ENCODE results near the gene ECI2. TPM values are rescaled to one million over a fixed set of nuclear protein-coding genes. Genes with fewer than 3 reads are reported as not detected.
"Not testable (repeated sequence)": the region's sequence is repeated elsewhere in the genome, so short reads cannot be mapped to it uniquely, and the experiment has no call there.

The ECI2 gene
- total and polyA plus RNA-seq, 9 donors = 52.0 to 141 (median 67.1) TPM

GRCh38 chr6:4115741-4116140, 19.6 kb downstream of the ECI2 start:
- TF ChIP-seq EP300 (IDR thresholded peaks at IDR 0.05) = no peak
- TF ChIP-seq, protein P1, sequence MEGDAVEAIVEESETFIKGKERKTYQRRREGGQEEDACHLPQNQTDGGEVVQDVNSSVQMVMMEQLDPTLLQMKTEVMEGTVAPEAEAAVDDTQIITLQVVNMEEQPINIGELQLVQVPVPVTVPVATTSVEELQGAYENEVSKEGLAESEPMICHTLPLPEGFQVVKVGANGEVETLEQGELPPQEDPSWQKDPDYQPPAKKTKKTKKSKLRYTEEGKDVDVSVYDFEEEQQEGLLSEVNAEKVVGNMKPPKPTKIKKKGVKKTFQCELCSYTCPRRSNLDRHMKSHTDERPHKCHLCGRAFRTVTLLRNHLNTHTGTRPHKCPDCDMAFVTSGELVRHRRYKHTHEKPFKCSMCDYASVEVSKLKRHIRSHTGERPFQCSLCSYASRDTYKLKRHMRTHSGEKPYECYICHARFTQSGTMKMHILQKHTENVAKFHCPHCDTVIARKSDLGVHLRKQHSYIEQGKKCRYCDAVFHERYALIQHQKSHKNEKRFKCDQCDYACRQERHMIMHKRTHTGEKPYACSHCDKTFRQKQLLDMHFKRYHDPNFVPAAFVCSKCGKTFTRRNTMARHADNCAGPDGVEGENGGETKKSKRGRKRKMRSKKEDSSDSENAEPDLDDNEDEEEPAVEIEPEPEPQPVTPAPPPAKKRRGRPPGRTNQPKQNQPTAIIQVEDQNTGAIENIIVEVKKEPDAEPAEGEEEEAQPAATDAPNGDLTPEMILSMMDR (IDR thresholded peaks at IDR 0.05) = no peak
- no peak for TF ChIP-seq POLR2A (IDR thresholded peaks at IDR 0.05)
- Histone ChIP-seq H3K4me1 (ENCODE audit: insufficient read depth) (peaks cover 1% of the 10 kb centered on the region), H3K27ac (no peak overlapping the region), H3K9me3 (no peaks in the 10 kb centered on the region), H3K36me3 (no peaks in the 10 kb centered on the region), H3K27me3 (no peaks in the 10 kb centered on the region), H3K4me3 (no peak overlapping the region)
- 92 to 95% (median 94%) methylated on average over 4 of the region's 4 CpGs for WGBS, 3 donors
- DNase-seq = no peak
- intact Hi-C loops (cut with DNase I) = no loop called here

GRCh38 chr6:4114123-4114522, 21.3 kb downstream of the ECI2 start:
- H3K36me3 ChIP-seq = no peaks in the 10 kb centered on the region
- H3K4me3 ChIP-seq = no peak overlapping the region
- intact Hi-C loops (cut with DNase I) = no loop called here
- H3K27ac ChIP-seq = no peak overlapping the region
- TF ChIP-seq POLR2A (IDR thresholded peaks at IDR 0.05) (no peak), EP300 (IDR thresholded peaks at IDR 0.05) (no peak)
- TF ChIP-seq, protein P1 (IDR thresholded peaks at IDR 0.05) = no peak
- H3K27me3 ChIP-seq = no peaks in the 10 kb centered on the region
- no peaks in the 10 kb centered on the region for H3K9me3 ChIP-seq
- no peak for DNase-seq
- 92 to 95% (median 94%) methylated on average over 3 of the region's 3 CpGs for WGBS, 3 donors
- H3K4me1 ChIP-seq (ENCODE audit: insufficient read depth) = peaks cover 1% of the 10 kb centered on the region

DNA sequence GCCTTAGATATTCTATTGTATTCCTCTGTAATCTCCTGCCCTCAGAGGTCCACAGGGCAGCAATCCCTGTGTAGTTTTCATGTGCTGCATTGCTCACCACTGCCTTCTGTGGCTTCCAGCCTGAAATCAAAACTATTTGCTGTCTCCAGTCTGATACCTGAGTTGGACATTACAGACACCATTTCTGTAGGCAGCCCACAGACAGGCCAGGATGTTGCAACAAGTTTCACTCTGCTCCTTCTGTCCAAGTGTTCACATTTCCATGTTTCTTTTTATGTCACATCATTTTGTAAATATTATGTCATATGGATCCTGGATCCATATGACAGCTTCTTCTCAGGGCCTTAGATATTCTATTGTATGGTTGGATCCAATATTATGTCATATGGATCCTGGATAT, 21.7 kb downstream of the ECI2 start:
- TF ChIP-seq, protein P1 (IDR thresholded peaks at IDR 0.05) = no peak
- TF ChIP-seq POLR2A (IDR thresholded peaks at IDR 0.05) (no peak), EP300 (IDR thresholded peaks at IDR 0.05) (no peak)
- intact Hi-C loops (cut with DNase I) = no loop called here
- peaks cover under 1% of the 10 kb centered on the region for H3K4me1 ChIP-seq (ENCODE audit: insufficient read depth)
- no peak overlapping the region for H3K4me3 ChIP-seq
- H3K27ac ChIP-seq = no peak overlapping the region
- no peaks in the 10 kb centered on the region for H3K27me3 ChIP-seq
- DNase-seq = no peak
- no peaks in the 10 kb centered on the region for H3K36me3 ChIP-seq
- no peaks in the 10 kb centered on the region for H3K9me3 ChIP-seq

- Histone ChIP-seq H3K4me3 (no peak overlapping the region), H3K36me3 (no peaks in the 10 kb centered on the region), H3K27ac (no peak overlapping the region), H3K27me3 (no peaks in the 10 kb centered on the region), H3K9me3 (no peaks in the 10 kb centered on the region), H3K4me1 (ENCODE audit: insufficient read depth) (no peaks in the 10 kb centered on the region)
- 82 to 96% (median 93%) methylated on average over 3 of the region's 3 CpGs for WGBS, 3 donors
- TF ChIP-seq POLR2A (IDR thresholded peaks at IDR 0.05) (no peak), EP300 (IDR thresholded peaks at IDR 0.05) (no peak)
- TF ChIP-seq, protein P1 (IDR thresholded peaks at IDR 0.05) = no peak
- intact Hi-C loops (cut with DNase I) = no loop called here
- no peak for DNase-seq
Measured at GRCh38 chr6:4112366-4112765, 23.0 kb downstream of the ECI2 start.

DNA sequence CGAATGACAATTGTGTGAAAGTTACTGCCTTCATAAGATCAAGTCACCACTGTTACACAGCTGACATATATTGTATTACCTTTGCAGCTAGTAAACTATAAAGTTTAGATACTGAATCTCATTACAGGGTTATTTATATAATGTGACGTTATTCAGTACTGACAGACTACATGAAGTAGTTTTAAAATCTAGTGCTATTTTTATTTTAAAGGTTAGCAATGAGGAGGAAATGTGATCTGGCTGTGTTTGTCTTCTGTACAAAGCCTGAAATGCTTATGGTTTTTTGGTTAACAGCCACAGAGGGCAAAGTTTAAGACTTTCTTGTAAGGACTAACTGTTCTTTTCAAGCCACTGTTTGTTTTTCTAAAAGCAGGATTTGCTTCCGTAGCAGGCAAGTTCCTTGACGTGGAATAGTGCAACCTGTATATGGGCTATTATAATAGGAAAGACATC, 26.0 kb downstream of the ECI2 start:
- H3K27me3 ChIP-seq; H3K9me3 ChIP-seq; intact Hi-C loops (cut with DNase I); H3K4me1 ChIP-seq (ENCODE audit: insufficient read depth); H3K36me3 ChIP-seq; H3K27ac ChIP-seq; DNase-seq; H3K4me3 ChIP-seq: not testable (repeated sequence)
- 15 to 21% (median 19%) methylated on average over 4 of the region's 4 CpGs for WGBS, 3 donors

All from ovary (tissue), 9 donors.